ENCODE results near the gene HINT3. TPM values are rescaled to one million over a fixed set of nuclear protein-coding genes. Genes with fewer than 3 reads are reported as not detected.
"Not testable (repeated sequence)": the region's sequence is repeated elsewhere in the genome, so short reads cannot be mapped to it uniquely, and the experiment has no call there.

The HINT3 gene
- total RNA-seq, 2 experiments from 2014 or later, result 5.4 to 8.1 TPM

- H3K4me3 Mint-ChIP-seq; H3K36me3 Mint-ChIP-seq (ENCODE audit: low read depth); H3K27ac Mint-ChIP-seq; POLR2A ChIA-PET; ATAC-seq; intact Hi-C loops (cut with DNase I, micrococcal nuclease); DNase-seq; H3K9me3 Mint-ChIP-seq (ENCODE audit: low read depth); H3K4me1 Mint-ChIP-seq: not testable (repeated sequence)
- peaks cover 11% of the 10 kb centered on the region for H3K27me3 Mint-ChIP-seq
- CTCF ChIA-PET, result interaction anchor here (1.1 kb wide), 1 partner anchor 32 kb away, joined by 3 read pairs; no protein-coding TSS in a partner anchor
Observed at GRCh38 chr6:125950716-125951115, 5.9 kb upstream of the HINT3 start.

- Mint-ChIP-seq H3K27me3 (peaks cover 11% of the 10 kb centered on the region), H3K27ac (no peak overlapping the region), H3K4me1 (peaks cover 4% of the 10 kb centered on the region), H3K36me3 (ENCODE audit: low read depth) (no peaks in the 10 kb centered on the region), H3K9me3 (ENCODE audit: low read depth) (no peaks in the 10 kb centered on the region), H3K4me3 (no peak overlapping the region)
- POLR2A ChIA-PET, result interaction anchor here (1.3 kb wide), 1 partner anchor 161 kb away, joined by 6 read pairs; the partner anchor contains the start of gene NCOA7
- ATAC-seq (no peak), DNase-seq (no peak)
- CTCF ChIA-PET, result interaction anchor here (0.8 to 3.2 kb wide), 3 partner anchors 32 to 272 kb away, joined by 3 to 22 read pairs (median 3); no protein-coding TSS in a partner anchor
- intact Hi-C loops (cut with DNase I, micrococcal nuclease), result no loop called here
Observed at GRCh38 chr6:125951323-125951722, 5.2 kb upstream of the HINT3 start.

GRCh38 chr6:125952764-125953501 is 3.6 kb upstream of the HINT3 start:
- ChIA-PET CTCF (interaction anchor here (0.6 to 3.2 kb wide), 17 partner anchors 8 to 172 kb away, joined by 3 to 22 read pairs (median 3); no protein-coding TSS in a partner anchor), POLR2A (interaction anchor here (1.3 kb wide), 2 partner anchors 162 to 172 kb away, joined by 5 to 6 read pairs; partner anchors contain the start of gene NCOA7)
- Mint-ChIP-seq H3K36me3 (ENCODE audit: low read depth) (no peaks in the 10 kb centered on the region), H3K27ac (no peak overlapping the region), H3K27me3 (peaks cover 11% of the 10 kb centered on the region), H3K9me3 (ENCODE audit: low read depth) (no peaks in the 10 kb centered on the region), H3K4me3 (no peak overlapping the region), H3K4me1 (peaks cover 2% of the 10 kb centered on the region)
- no peak for ATAC-seq
- intact Hi-C loops (cut with DNase I, micrococcal nuclease), result no loop called here
- DNase-seq, result peak; percentile 64

GRCh38 chr6:125953502-125953875 is 3.1 kb upstream of the HINT3 start:
- Mint-ChIP-seq H3K4me3 (no peak overlapping the region), H3K27me3 (peaks cover 11% of the 10 kb centered on the region), H3K9me3 (ENCODE audit: low read depth) (no peaks in the 10 kb centered on the region), H3K4me1 (peaks cover 2% of the 10 kb centered on the region), H3K27ac (no peak overlapping the region), H3K36me3 (ENCODE audit: low read depth) (no peaks in the 10 kb centered on the region)
- intact Hi-C loops (cut with DNase I, micrococcal nuclease), result no loop called here
- ChIA-PET CTCF (interaction anchor here (0.6 to 3.2 kb wide), 13 partner anchors 9 to 172 kb away, joined by 3 to 22 read pairs (median 3); no protein-coding TSS in a partner anchor), POLR2A (interaction anchor here (0.6 to 1.3 kb wide), 2 partner anchors 172 to 192 kb away, joined by 3 to 5 read pairs; no protein-coding TSS in a partner anchor)
- DNase-seq (peak; percentile 22), ATAC-seq (no peak)

GRCh38 chr6:125954735-125955339 is 1.7 kb upstream of the HINT3 start:
- H3K36me3 Mint-ChIP-seq (ENCODE audit: low read depth), result no peaks in the 10 kb centered on the region
- H3K4me1 Mint-ChIP-seq, result peaks cover 2% of the 10 kb centered on the region
- intact Hi-C loops (cut with DNase I, micrococcal nuclease), result loop anchor here (5.0 kb wide), 2 partner anchors 387 to 643 kb away; partner anchors contain the start of gene CENPW (in 1 of the 2)
- no peak for DNase-seq
- ChIA-PET CTCF (interaction anchor here (0.8 to 4.2 kb wide), 12 partner anchors 10 to 641 kb away, joined by 3 to 48 read pairs (median 10); partner anchors contain the start of gene NCOA7), POLR2A (interaction anchor here (0.6 to 1.9 kb wide), 2 partner anchors 32 to 163 kb away, joined by 3 to 6 read pairs; partner anchors contain the start of gene TRMT11)
- ATAC-seq, result no peak
- H3K9me3 Mint-ChIP-seq (ENCODE audit: low read depth), result no peaks in the 10 kb centered on the region
- H3K27ac Mint-ChIP-seq, result no peak overlapping the region
- peak overlapping the region; percentile 4 for H3K4me3 Mint-ChIP-seq
- peaks cover 8% of the 10 kb centered on the region for H3K27me3 Mint-ChIP-seq

- peaks cover 6% of the 10 kb centered on the region for H3K27me3 Mint-ChIP-seq
- ATAC-seq (no peak), DNase-seq (no peak)
- peak overlapping the region; percentile 65 for H3K27ac Mint-ChIP-seq
- ChIA-PET CTCF (interaction anchor here (0.6 to 4.2 kb wide), 43 partner anchors 8 to 1447 kb away, joined by 3 to 48 read pairs (median 5); partner anchors contain the start of genes NCOA7 and TRMT11), POLR2A (interaction anchor here (0.6 to 2.5 kb wide), 10 partner anchors 9 to 175 kb away, joined by 3 to 22 read pairs (median 4); partner anchors contain the start of genes NCOA7 and TRMT11)
- no peak overlapping the region for H3K4me3 Mint-ChIP-seq
- peaks cover 4% of the 10 kb centered on the region for H3K4me1 Mint-ChIP-seq
- H3K9me3 Mint-ChIP-seq (ENCODE audit: low read depth), result no peaks in the 10 kb centered on the region
- intact Hi-C loops (cut with DNase I, micrococcal nuclease), result loop anchor here (1.0 to 5.0 kb wide), 14 partner anchors 18 to 655 kb away; partner anchors contain the start of genes TRMT11 (in 2 of the 2), CENPW (in 1 of the 2), HDDC2 (in 1 of the 2) and HEY2 (in 1 of the 2)
- H3K36me3 Mint-ChIP-seq (ENCODE audit: low read depth), result no peaks in the 10 kb centered on the region
Observed at GRCh38 chr6:125955973-125956372, 597 bp upstream of the HINT3 start.

GRCh38 chr6:125957391-125957693 is 772 bp downstream of the HINT3 start:
- DNase-seq (no peak), ATAC-seq (no peak)
- Mint-ChIP-seq H3K36me3 (ENCODE audit: low read depth) (no peaks in the 10 kb centered on the region), H3K27ac (no peak overlapping the region), H3K4me1 (peaks cover 7% of the 10 kb centered on the region), H3K9me3 (ENCODE audit: low read depth) (no peaks in the 10 kb centered on the region), H3K27me3 (peaks cover 3% of the 10 kb centered on the region), H3K4me3 (no peak overlapping the region)
- CTCF ChIA-PET, result interaction anchor here (0.5 to 4.2 kb wide), 23 partner anchors 8 to 1306 kb away, joined by 3 to 48 read pairs (median 5); partner anchors contain the start of genes NCOA7 and TRMT11
- POLR2A ChIA-PET, result interaction anchor here (1.0 to 2.5 kb wide), 4 partner anchors 29 to 176 kb away, joined by 3 to 22 read pairs (median 8); partner anchors contain the start of genes NCOA7 and TRMT11
- intact Hi-C loops (cut with DNase I, micrococcal nuclease), result loop anchor here (2.0 to 5.0 kb wide), 5 partner anchors 53 to 657 kb away; partner anchors contain the start of genes CENPW (in 1 of the 2), HDDC2 (in 1 of the 2) and HEY2 (in 1 of the 2)

GRCh38 chr6:125957845-125958244 is 1.3 kb downstream of the HINT3 start:
- Mint-ChIP-seq H3K9me3 (ENCODE audit: low read depth) (no peaks in the 10 kb centered on the region), H3K27ac (no peak overlapping the region), H3K27me3 (peaks cover 2% of the 10 kb centered on the region), H3K4me3 (no peak overlapping the region), H3K4me1 (peaks cover 7% of the 10 kb centered on the region), H3K36me3 (ENCODE audit: low read depth) (no peaks in the 10 kb centered on the region)
- ChIA-PET CTCF (interaction anchor here (0.8 to 4.2 kb wide), 15 partner anchors 10 to 196 kb away, joined by 3 to 48 read pairs (median 13); partner anchors contain the start of genes NCOA7 and TRMT11), POLR2A (interaction anchor here (1.0 to 2.5 kb wide), 4 partner anchors 29 to 176 kb away, joined by 3 to 22 read pairs (median 8); partner anchors contain the start of genes NCOA7 and TRMT11)
- DNase-seq (no peak), ATAC-seq (no peak)
- intact Hi-C loops (cut with DNase I, micrococcal nuclease), result loop anchor here (2.0 to 5.0 kb wide), 5 partner anchors 53 to 657 kb away; partner anchors contain the start of genes CENPW (in 1 of the 2), HDDC2 (in 1 of the 2) and HEY2 (in 1 of the 2)

GRCh38 chr6:125959041-125959440 is 2.5 kb downstream of the HINT3 start:
- DNase-seq (no peak), ATAC-seq (no peak)
- ChIA-PET CTCF (interaction anchor here (1.0 to 4.2 kb wide), 5 partner anchors 12 to 54 kb away, joined by 3 to 26 read pairs (median 3); no protein-coding TSS in a partner anchor), POLR2A (no interaction called here)
- Mint-ChIP-seq H3K9me3 (ENCODE audit: low read depth) (no peaks in the 10 kb centered on the region), H3K4me3 (no peak overlapping the region), H3K27me3 (no peaks in the 10 kb centered on the region), H3K27ac (no peak overlapping the region), H3K4me1 (peaks cover 13% of the 10 kb centered on the region), H3K36me3 (ENCODE audit: low read depth) (no peaks in the 10 kb centered on the region)
- intact Hi-C loops (cut with DNase I, micrococcal nuclease), result loop anchor here (5.0 kb wide), 2 partner anchors 383 to 647 kb away; partner anchors contain the start of gene CENPW (in 1 of the 2)

GRCh38 chr6:125961117-125961516 is 4.5 kb downstream of the HINT3 start:
- H3K27ac Mint-ChIP-seq, result no peak overlapping the region
- no peaks in the 10 kb centered on the region for H3K27me3 Mint-ChIP-seq
- H3K4me1 Mint-ChIP-seq, result peaks cover 11% of the 10 kb centered on the region
- H3K4me3 Mint-ChIP-seq, result no peak overlapping the region
- intact Hi-C loops (cut with DNase I, micrococcal nuclease), result no loop called here
- ChIA-PET POLR2A (interaction anchor here (0.6 kb wide), 1 partner anchor 822 kb away, joined by 3 read pairs; no protein-coding TSS in a partner anchor), CTCF (interaction anchor here (0.7 to 4.2 kb wide), 8 partner anchors 9 to 653 kb away, joined by 3 to 23 read pairs (median 4); no protein-coding TSS in a partner anchor)
- H3K9me3 Mint-ChIP-seq (ENCODE audit: low read depth), result no peaks in the 10 kb centered on the region
- DNase-seq (no peak), ATAC-seq (no peak)
- H3K36me3 Mint-ChIP-seq (ENCODE audit: low read depth), result no peaks in the 10 kb centered on the region

All from activated CD4-positive, alpha-beta T cell treated with anti-CD3 and anti-CD28 coated beads for 36 hours (primary cell).